Thyroid gland (tissue), 4 donors: ENCODE data around the gene APMAP. TPM values are rescaled to one million over a fixed set of nuclear protein-coding genes. Genes with fewer than 3 reads are reported as not detected.

Source experiments
- DNase-seq, 2 donors: peaks; one replicate each; pipeline ENCODE4 v3.0.0-alpha.2; 2019
- H3K27ac ChIP-seq, 3 donors: fragments of 200-600 bp; sonication (generic); 1 replicate in 2 of 3; 2 replicates in 1 of 3; pipeline ENCODE4 v1.5.1; 2016 to 2019; ENCODE audit warnings: mild to moderate bottlenecking in 1 of 3, moderate library complexity in 1 of 3
- H3K27me3 ChIP-seq: fragments of 200-600 bp; sonication (generic); one replicate; pipeline ENCODE4 v1.5.1; 2019
- H3K36me3 ChIP-seq, 2 donors: fragments of 200-600 bp; sonication (generic); one replicate each; pipeline ENCODE4 v1.5.1; 2016 to 2019
- H3K4me1 ChIP-seq, 2 donors: fragments of 200-600 bp; sonication (generic); one replicate each; pipeline ENCODE4 v1.5.1; 2017 to 2019
- H3K4me3 ChIP-seq, 3 donors: fragments of 200-600 bp; sonication (generic); replicated peaks in 1 of 3; 1 replicate in 2 of 3; 2 replicates in 1 of 3; pipeline ENCODE4 v1.5.1; 2016; ENCODE audit warnings: mild to moderate bottlenecking in 1 of 3
- H3K9me3 ChIP-seq: fragments of 200-600 bp; sonication (generic); one replicate; pipeline ENCODE4 v1.5.1; 2017
- POLR2A ChIP-seq, 2 donors: fragments of 450-650 bp; IDR thresholded peaks; one replicate each; pipeline ENCODE4 v1.6.1; 2017; ENCODE audit warnings: antibody characterized with exemption in 2 of 2, mild to moderate bottlenecking in 2 of 2, moderate library complexity in 1 of 2
- WGBS, 2 donors: methylation state at CpG; one replicate each; pipeline ENCODE4 v1.1.5; 2017; 5-methylcytosine and 5-hydroxymethylcytosine counted together
- intact Hi-C: fragments of 100-400 bp; cut with DNase I; formaldehyde crosslinking; loops from one replicate; pipeline ENCODE4 v1.15.1; 2023
- total RNA-seq, 4 donors: library from RNA; depleted of rRNA; stranded (reverse); fragments of >200 nt; gene quantifications; one replicate each; pipeline ENCODE4 v1.2.3, GENCODE V29; 2016
- TF ChIP-seq, protein P1 (sequence below), 6 experiments: fragments of 200-600 bp in 3 of 6; fragments of 450-650 bp in 3 of 6; sonication (generic) in 3 of 6; IDR thresholded peaks; one replicate each; pipeline ENCODE4 v1.5.1; 2016 to 2019; ENCODE audit warnings: antibody characterized with exemption in 6 of 6, mild to moderate bottlenecking in 2 of 6, inconsistent platforms in 1 of 6, moderate library complexity in 1 of 6

The APMAP gene
- total RNA-seq, 4 donors from 2014 or later: 171 to 205 (median 186) TPM

DNA sequence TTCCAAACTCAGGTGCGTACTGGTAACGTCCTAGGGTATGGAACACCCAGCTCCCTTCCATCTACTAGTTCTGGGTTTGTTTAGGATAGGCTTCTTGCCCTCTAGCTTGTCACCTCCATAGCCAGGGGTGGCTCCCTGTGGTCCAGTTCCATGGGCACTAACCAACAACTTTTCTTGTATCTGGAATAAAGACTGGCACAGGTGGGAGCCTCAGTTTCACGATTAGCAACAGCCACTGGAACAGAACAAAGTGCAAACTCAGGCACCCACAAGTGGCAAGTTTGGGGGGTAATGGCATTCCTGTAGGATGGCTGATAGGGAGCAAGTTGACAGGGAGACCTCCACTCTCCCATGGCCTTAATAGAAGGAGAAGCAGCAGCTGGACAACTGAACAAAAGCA, 5.6 kb upstream of the APMAP start:
- intact Hi-C loops: loop anchor here (5.0 kb wide), 1 partner anchor 409 kb away; the partner anchor contains the start of gene GINS1
- Histone ChIP-seq H3K4me3 (no peak overlapping the region), H3K4me1 (peaks cover 36 to 62% of the 10 kb centered on the region in 2 donors), H3K27ac (peak overlapping the region in 1 of 3 donors; percentile 39), H3K27me3 (no peaks in the 10 kb centered on the region), H3K9me3 (no peaks in the 10 kb centered on the region), H3K36me3 (no peaks in the 10 kb centered on the region)
- WGBS, 2 donors: 73 to 82% methylated on average over 3 of the region's 3 CpGs
- DNase-seq: no peak
- TF ChIP-seq POLR2A (IDR thresholded peaks at IDR 0.05): no peak
- TF ChIP-seq, protein P1, sequence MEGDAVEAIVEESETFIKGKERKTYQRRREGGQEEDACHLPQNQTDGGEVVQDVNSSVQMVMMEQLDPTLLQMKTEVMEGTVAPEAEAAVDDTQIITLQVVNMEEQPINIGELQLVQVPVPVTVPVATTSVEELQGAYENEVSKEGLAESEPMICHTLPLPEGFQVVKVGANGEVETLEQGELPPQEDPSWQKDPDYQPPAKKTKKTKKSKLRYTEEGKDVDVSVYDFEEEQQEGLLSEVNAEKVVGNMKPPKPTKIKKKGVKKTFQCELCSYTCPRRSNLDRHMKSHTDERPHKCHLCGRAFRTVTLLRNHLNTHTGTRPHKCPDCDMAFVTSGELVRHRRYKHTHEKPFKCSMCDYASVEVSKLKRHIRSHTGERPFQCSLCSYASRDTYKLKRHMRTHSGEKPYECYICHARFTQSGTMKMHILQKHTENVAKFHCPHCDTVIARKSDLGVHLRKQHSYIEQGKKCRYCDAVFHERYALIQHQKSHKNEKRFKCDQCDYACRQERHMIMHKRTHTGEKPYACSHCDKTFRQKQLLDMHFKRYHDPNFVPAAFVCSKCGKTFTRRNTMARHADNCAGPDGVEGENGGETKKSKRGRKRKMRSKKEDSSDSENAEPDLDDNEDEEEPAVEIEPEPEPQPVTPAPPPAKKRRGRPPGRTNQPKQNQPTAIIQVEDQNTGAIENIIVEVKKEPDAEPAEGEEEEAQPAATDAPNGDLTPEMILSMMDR (IDR thresholded peaks at IDR 0.05): no peak

DNA sequence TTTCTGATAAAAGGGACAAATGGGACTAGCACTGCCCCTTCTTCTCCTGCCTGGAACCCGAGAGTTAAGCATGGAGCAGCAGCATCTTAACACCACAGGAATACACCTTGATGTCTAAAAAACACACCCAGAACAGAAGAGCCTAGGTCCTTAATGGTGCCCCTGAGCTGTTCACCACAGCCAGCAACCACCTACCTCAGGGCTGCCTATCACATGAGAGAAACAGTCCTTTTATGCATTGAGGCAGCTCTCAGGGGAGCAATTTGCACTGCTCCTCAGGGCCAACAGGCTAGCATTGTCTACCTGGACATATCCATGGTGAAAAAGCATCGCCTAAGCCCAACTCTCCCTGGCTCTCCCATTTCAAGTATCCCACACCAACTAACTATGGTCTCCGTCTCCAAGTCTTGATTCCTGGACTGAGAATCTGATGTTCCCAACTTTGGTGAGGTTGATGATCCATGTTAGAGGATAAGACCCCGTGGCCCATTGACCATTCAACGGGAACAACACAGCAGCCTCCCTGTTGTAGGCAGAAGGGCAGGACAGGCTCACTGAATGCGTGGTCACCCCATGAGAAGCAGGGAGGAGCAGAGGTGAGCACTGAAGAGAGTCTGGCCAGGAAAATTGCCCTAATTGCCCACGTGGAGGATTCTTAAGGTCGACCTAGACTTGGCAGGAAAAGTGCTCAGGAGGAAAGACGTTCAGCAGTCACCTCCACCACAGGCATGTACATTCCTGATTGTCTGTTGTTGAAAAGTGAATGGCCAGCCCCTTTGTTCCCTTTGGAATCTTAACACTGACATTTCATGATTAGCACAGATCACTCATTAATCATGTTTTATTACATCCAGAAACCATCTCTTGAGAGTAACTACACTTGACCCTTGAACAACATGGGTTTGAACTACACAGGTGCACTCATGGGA, 4.2 kb upstream of the APMAP start:
- DNase-seq: no peak
- TF ChIP-seq, protein P1 (IDR thresholded peaks at IDR 0.05): no peak
- no peak for TF ChIP-seq POLR2A (IDR thresholded peaks at IDR 0.05)
- Histone ChIP-seq H3K4me1 (peaks cover 39 to 65% of the 10 kb centered on the region in 2 donors), H3K4me3 (no peak overlapping the region), H3K27me3 (no peaks in the 10 kb centered on the region), H3K9me3 (no peaks in the 10 kb centered on the region), H3K27ac (peak overlapping the region in 1 of 3 donors; percentile 21), H3K36me3 (no peaks in the 10 kb centered on the region)
- intact Hi-C loops: loop anchor here (2.0 to 5.0 kb wide), 2 partner anchors 68 to 411 kb away; partner anchors contain the start of gene GINS1
- 44 to 51% methylated on average over 9 of the region's 9 CpGs for WGBS, 2 donors

DNA sequence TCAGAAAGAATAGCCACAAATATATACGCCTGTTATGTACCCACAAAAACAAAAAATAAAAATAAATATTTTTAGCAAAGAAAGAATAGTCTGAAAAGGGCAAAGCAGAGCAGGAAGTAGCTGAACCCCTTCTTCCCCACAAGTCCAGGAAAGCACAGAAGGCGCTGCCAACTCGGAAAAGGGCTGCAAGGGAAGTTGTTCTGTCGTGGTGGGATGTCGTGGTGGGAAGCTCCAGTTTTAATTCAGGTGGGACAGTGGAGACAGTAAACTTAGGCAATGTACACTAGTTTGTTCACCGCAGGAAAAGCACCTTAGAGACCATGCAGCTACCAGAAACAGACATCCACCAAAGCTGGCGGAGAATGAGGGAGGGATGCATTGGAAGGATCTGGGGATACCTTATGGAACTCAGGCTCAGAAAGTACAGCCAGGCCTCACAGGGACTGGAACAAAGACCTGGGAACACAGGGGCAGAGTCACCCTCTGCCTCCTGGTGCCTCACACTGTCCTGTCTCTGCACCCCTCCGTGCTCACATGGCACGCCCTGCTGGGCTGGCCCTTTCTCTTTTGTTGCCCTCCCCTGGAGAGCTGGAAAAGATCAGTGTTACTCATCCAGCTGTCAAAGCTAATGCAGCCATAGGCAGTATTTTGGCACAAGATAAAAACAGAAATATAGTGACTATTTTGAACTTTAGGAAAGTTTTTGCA, 3.3 kb upstream of the APMAP start:
- Histone ChIP-seq H3K27ac (no peak overlapping the region), H3K4me1 (peaks cover 46 to 72% of the 10 kb centered on the region in 2 donors), H3K36me3 (no peaks in the 10 kb centered on the region), H3K9me3 (no peaks in the 10 kb centered on the region), H3K27me3 (no peaks in the 10 kb centered on the region), H3K4me3 (no peak overlapping the region)
- 83 to 87% methylated on average over 9 of the region's 9 CpGs for WGBS, 2 donors
- TF ChIP-seq, protein P1 (IDR thresholded peaks at IDR 0.05): no peak
- no peak for TF ChIP-seq POLR2A (IDR thresholded peaks at IDR 0.05)
- intact Hi-C loops: loop anchor here (2.0 to 5.0 kb wide), 3 partner anchors 69 to 411 kb away; partner anchors contain the start of gene GINS1
- DNase-seq: no peak

DNA sequence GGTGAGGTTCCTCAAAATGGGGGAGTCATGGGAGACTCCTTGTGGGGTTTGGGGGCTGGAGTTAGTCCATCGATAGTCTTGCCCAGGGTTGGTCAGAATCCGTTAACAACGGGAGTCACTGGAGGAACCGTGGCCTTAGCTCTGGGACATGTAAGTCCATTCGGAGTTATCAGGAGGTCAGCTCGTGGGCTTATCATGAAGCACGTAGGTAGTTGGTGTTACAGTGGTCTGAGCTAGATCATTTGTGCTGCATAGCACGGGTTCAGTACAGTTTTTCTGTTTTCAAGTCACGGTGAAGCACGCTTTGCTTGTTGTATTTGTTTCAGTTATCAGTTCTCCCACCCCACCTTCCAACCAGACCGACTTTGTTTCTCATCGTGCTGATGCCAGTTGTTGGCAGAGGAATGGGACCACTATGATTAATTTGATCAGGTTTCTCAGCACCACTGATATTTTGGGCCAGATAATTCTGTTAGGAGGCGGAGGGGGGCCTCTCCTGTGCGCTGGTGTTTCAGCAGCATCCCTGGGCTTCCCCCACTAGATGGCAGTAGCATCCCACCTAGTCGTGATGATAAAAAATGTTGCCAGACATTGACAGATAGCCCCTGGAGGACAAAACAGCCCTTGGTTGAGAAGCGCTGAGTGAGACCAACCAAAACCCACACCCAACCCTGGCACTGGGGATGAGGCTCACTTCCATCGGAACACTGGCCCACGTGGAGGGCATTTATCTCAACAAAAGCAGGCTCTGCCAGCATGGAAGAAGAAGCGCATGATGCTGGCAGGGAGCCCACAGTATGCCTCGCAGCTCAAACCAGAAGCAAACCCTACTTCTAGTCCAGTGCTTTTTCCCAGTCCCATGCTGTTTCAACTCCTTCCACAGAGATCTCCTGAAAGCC, 2.2 kb upstream of the APMAP start:
- Histone ChIP-seq H3K36me3 (no peaks in the 10 kb centered on the region), H3K27ac (peak overlapping the region; percentile 29 to 88 (median 30)), H3K27me3 (no peaks in the 10 kb centered on the region), H3K4me1 (peaks cover 45 to 62% of the 10 kb centered on the region in 2 donors), H3K9me3 (no peaks in the 10 kb centered on the region), H3K4me3 (peak overlapping the region in 1 of 3 donors; percentile 2)
- WGBS, 2 donors: 42% methylated on average over 19 of the region's 20 CpGs
- TF ChIP-seq, protein P1 (IDR thresholded peaks at IDR 0.05): peak; percentile 68 to 99 (median 94)
- no peak for TF ChIP-seq POLR2A (IDR thresholded peaks at IDR 0.05)
- DNase-seq: peak; percentile 80 to 85
- intact Hi-C loops: loop anchor here (2.0 to 5.0 kb wide), 3 partner anchors 184 to 413 kb away; partner anchors contain the start of gene GINS1
